Measurements from ENCODE around the gene TRIP6. TPM values are rescaled to one million over a fixed set of nuclear protein-coding genes. Genes with fewer than 3 reads are reported as not detected.
"Not testable (repeated sequence)": the region's sequence is repeated elsewhere in the genome, so short reads cannot be mapped to it uniquely, and the experiment has no call there.

The TRIP6 gene
- total and polyA plus RNA-seq, 2 of the 8 experiments (the other 6 are each of a cell fraction or from before 2014, with no cell fraction given) = 88.4 to 103 TPM

GRCh38 chr7:100914879-100915447, 47.8 kb downstream of the TRIP6 start (continued):
- no peak for TF ChIP-seq CTCF (IDR thresholded peaks at IDR 0.05; ENCODE audit: control extremely low read depth in 1 of 3, insufficient read depth in 1 of 3, low read depth in 1 of 3, low read length in 3 of 3)
- TF ChIP-seq SUZ12 (IDR thresholded peaks at IDR 0.05; ENCODE audit: low read length) = no peak
- no peak for TF ChIP-seq USF2 (IDR thresholded peaks at IDR 0.05; ENCODE audit: low read length)
- TF ChIP-seq CBX5 (IDR thresholded peaks at IDR 0.05; ENCODE audit: low read depth, low read length) = no peak
- TF ChIP-seq CHD1 (IDR thresholded peaks at IDR 0.05; ENCODE audit: low read depth, low read length) = no peak
- TF ChIP-seq NRF1 (IDR thresholded peaks at IDR 0.05; ENCODE audit: low read depth, low read length) = no peak

DNA sequence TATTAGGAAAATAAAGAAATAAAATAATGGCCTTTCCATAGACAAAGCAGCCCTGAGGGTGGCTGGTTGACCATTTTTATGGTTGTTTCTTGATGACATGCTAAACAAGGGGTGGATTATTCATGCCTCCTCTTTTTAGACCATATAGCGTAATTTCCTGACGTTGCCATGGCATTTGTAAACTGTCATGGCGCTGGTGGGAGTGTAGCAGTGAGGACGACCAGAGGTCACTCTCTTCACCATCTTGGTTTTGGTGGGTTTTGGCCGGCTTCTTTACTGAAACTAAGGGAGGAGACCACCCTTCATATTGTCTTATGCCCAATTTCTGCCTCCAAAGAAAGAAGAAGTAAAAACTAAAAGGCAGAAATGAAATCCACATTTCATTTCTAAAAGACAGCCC, 52.1 kb downstream of the TRIP6 start:
- H3K9me3 ChIP-seq (ENCODE audit: insufficient read depth in 2 of 2, low read depth in 1 of 2, low read length in 1 of 2); H4K91ac ChIP-seq (replicated peaks; ENCODE audit: insufficient read length, low read length); H3K23me2 ChIP-seq (ENCODE audit: low read depth, low read length); H3K9ac ChIP-seq (replicated peaks in 1 of 4; ENCODE audit: extremely low read depth in 1 of 4, low read depth in 3 of 4, low read length in 3 of 4); H2BK20ac ChIP-seq (ENCODE audit: low read length); H3K4me3 ChIP-seq (ENCODE audit: extremely low read depth in 1 of 4, insufficient read depth in 2 of 4, low read depth in 3 of 4, low read length in 4 of 4); H2BK120ac ChIP-seq (replicated peaks; ENCODE audit: low read depth, low read length); H3K18ac ChIP-seq (ENCODE audit: extremely low read depth, low read length); H4K20me1 ChIP-seq (replicated peaks in 1 of 2; ENCODE audit: control insufficient read depth in 1 of 2, insufficient read depth in 2 of 2, low read length in 2 of 2); H3K36me3 ChIP-seq (ENCODE audit: control insufficient read depth in 2 of 4, insufficient read depth in 4 of 4, low read length in 3 of 4); H3K4ac ChIP-seq (replicated peaks; ENCODE audit: insufficient read length, low read depth, low read length); H2BK15ac ChIP-seq (ENCODE audit: low read length); H2AK5ac ChIP-seq (ENCODE audit: low read depth, low read length); H3K14ac ChIP-seq (ENCODE audit: insufficient read length); H3K79me1 ChIP-seq (ENCODE audit: low read depth, low read length); H4K8ac ChIP-seq (ENCODE audit: extremely low read depth, insufficient read depth, low read length); H3K27me3 ChIP-seq (replicated peaks in 1 of 4; ENCODE audit: control insufficient read depth in 3 of 4, extremely low read depth in 1 of 4, insufficient read depth in 3 of 4, low read length in 3 of 4); H3K56ac ChIP-seq (replicated peaks; ENCODE audit: insufficient read length, low read depth, low read length); H3K4me1 ChIP-seq (replicated peaks in 1 of 4; ENCODE audit: control insufficient read depth in 3 of 4, insufficient read depth in 4 of 4, low read length in 3 of 4); H4K5ac ChIP-seq (ENCODE audit: insufficient read length, low read depth, low read length); POLR2A ChIA-PET (ENCODE audit: partially characterized antibody); H3K27ac ChIP-seq (ENCODE audit: low read depth, low read length); FAIRE-seq; H2BK12ac ChIP-seq (ENCODE audit: low read depth, low read length); H3K4me2 ChIP-seq (ENCODE audit: insufficient read depth in 1 of 2, low read depth in 2 of 2, low read length in 2 of 2); H3K23ac ChIP-seq (ENCODE audit: insufficient read length); DNase-seq (ENCODE audit: low read depth in 1 of 2, low spot score in 2 of 2); H2BK5ac ChIP-seq (ENCODE audit: low read depth, low read length); H2AFZ ChIP-seq (ENCODE audit: low read length); H3K79me2 ChIP-seq (ENCODE audit: control insufficient read depth in 1 of 2, insufficient read depth in 2 of 2, low read length in 2 of 2): not testable (repeated sequence)
- CTCF ChIA-PET (ENCODE audit: partially characterized antibody) = interaction anchor here (0.9 kb wide), 1 partner anchor 21 kb away, joined by 3 read pairs; no protein-coding TSS in a partner anchor
- 90% methylated on average over 5 of the region's 5 CpGs; no CpG with 5 or more reads in 1 of the 2 experiments for WGBS, 2 experiments (ENCODE audit: extremely low coverage in 1 of 2, insufficient coverage in 1 of 2, insufficient read length in 1 of 2, insufficient replicate concordance in 2 of 2, low coverage in 1 of 2, low lambda C conversion rate in 2 of 2, missing lambda C conversion rate in 1 of 2)
